Muscle of leg (tissue), 11 donors: ENCODE results near the gene IMMP2L. TPM values are rescaled to one million over a fixed set of nuclear protein-coding genes. Genes with fewer than 3 reads are reported as not detected.

Experiments
- DNase-seq: peaks from one replicate; pipeline ENCODE4 v3.0.0; 2013
- H3K27ac ChIP-seq: one replicate; pipeline ENCODE4 v1.5.1; 2013; ENCODE audit warnings: mild to moderate bottlenecking, low read length, control low read depth
- H3K27me3 ChIP-seq: one replicate; pipeline ENCODE4 v1.6.1; 2013; ENCODE audit warnings: low read length; ENCODE audit not compliant: control insufficient read depth, insufficient read depth
- H3K36me3 ChIP-seq: one replicate; pipeline ENCODE4 v1.6.1; 2013; ENCODE audit warnings: low read length; ENCODE audit not compliant: control insufficient read depth, insufficient read depth
- H3K4me1 ChIP-seq: one replicate; pipeline ENCODE4 v1.6.1; 2013; ENCODE audit warnings: low read length; ENCODE audit not compliant: control insufficient read depth, insufficient read depth
- H3K4me3 ChIP-seq: one replicate; pipeline ENCODE4 v1.5.1; 2013; ENCODE audit warnings: low read length, control low read depth
- H3K9me3 ChIP-seq: replicated peaks from 2 replicates; pipeline ENCODE4 v1.6.1; 2013; ENCODE audit warnings: low read depth, low read length; ENCODE audit not compliant: control insufficient read depth
- WGBS: methylation state at CpG from one replicate; pipeline ENCODE4 v1.1.5; 2013; ENCODE audit warnings: missing lambda C conversion rate; ENCODE audit not compliant: insufficient coverage; 5-methylcytosine and 5-hydroxymethylcytosine counted together
- polyA plus RNA-seq, 8 donors: library from polyadenylated mRNA; unstranded; fragments of 120-200 nt; gene quantifications; one replicate each; pipeline versions ENCODE4 v1.2.1 to v1.2.3, GENCODE V29; 2013; ENCODE audit warnings: inconsistent platforms in 1 of 8, low replicate concordance in 1 of 8; ENCODE audit not compliant: insufficient read length in 8 of 8, insufficient read depth in 1 of 8
- total RNA-seq: library from RNA; stranded (reverse); fragments of 120-200 nt; gene quantifications from one replicate; pipeline ENCODE4 v1.2.4, GENCODE V29; 2013

IMMP2L gene
- total and polyA plus RNA-seq, 9 donors: 15.0 to 20.4 (median 17.1) TPM

GRCh38 chr7:111530356-111530668 lies 32.0 kb downstream of the IMMP2L start:
- Histone ChIP-seq H3K36me3 (no peaks in the 10 kb centered on the region), H3K4me1 (peaks cover 5% of the 10 kb centered on the region)
- no peak for DNase-seq

GRCh38 chr7:111529507-111530355 lies 32.6 kb downstream of the IMMP2L start:
- H3K4me1 ChIP-seq: peaks cover 5% of the 10 kb centered on the region
- no peak for DNase-seq
- no peaks in the 10 kb centered on the region for H3K27me3 ChIP-seq
- H3K4me3 ChIP-seq: no peak overlapping the region
- no peaks in the 10 kb centered on the region for H3K36me3 ChIP-seq
- no CpG with 5 or more reads among the region's 1 CpG for WGBS
- H3K27ac ChIP-seq: no peak overlapping the region
- H3K9me3 ChIP-seq: no peaks in the 10 kb centered on the region

More at GRCh38 chr7:111530356-111530668, 32.0 kb downstream of the IMMP2L start:
- H3K9me3 ChIP-seq: no peaks in the 10 kb centered on the region
- H3K27me3 ChIP-seq: no peaks in the 10 kb centered on the region
- no peak overlapping the region for H3K4me3 ChIP-seq
- H3K27ac ChIP-seq: no peak overlapping the region

GRCh38 chr7:111528331-111528730 lies 34.0 kb downstream of the IMMP2L start:
- no peak overlapping the region for H3K4me3 ChIP-seq
- H3K36me3 ChIP-seq: no peaks in the 10 kb centered on the region
- no peaks in the 10 kb centered on the region for H3K9me3 ChIP-seq
- H3K4me1 ChIP-seq: peaks cover 5% of the 10 kb centered on the region
- H3K27me3 ChIP-seq: no peaks in the 10 kb centered on the region
- DNase-seq: no peak
- no CpG with 5 or more reads among the region's 1 CpG for WGBS
- no peak overlapping the region for H3K27ac ChIP-seq

- no CpG with 5 or more reads among the region's 2 CpGs for WGBS
- Histone ChIP-seq H3K9me3 (no peaks in the 10 kb centered on the region), H3K27ac (no peak overlapping the region), H3K4me1 (peaks cover under 1% of the 10 kb centered on the region), H3K36me3 (no peaks in the 10 kb centered on the region), H3K4me3 (no peak overlapping the region), H3K27me3 (no peaks in the 10 kb centered on the region)
- no peak for DNase-seq
Observed at GRCh38 chr7:111527545-111527944, 34.7 kb downstream of the IMMP2L start.

GRCh38 chr7:111525100-111525499 lies 37.2 kb downstream of the IMMP2L start:
- Histone ChIP-seq H3K9me3 (peaks cover 2% of the 10 kb centered on the region), H3K4me3 (no peak overlapping the region), H3K4me1 (no peaks in the 10 kb centered on the region), H3K36me3 (no peaks in the 10 kb centered on the region), H3K27me3 (no peaks in the 10 kb centered on the region), H3K27ac (no peak overlapping the region)
- WGBS: 100% methylated on average over 1 of the region's 1 CpG
- no peak for DNase-seq

- Histone ChIP-seq H3K27me3 (no peaks in the 10 kb centered on the region), H3K36me3 (no peaks in the 10 kb centered on the region), H3K4me3 (no peak overlapping the region), H3K27ac (no peak overlapping the region), H3K4me1 (no peaks in the 10 kb centered on the region), H3K9me3 (peaks cover 2% of the 10 kb centered on the region)
- no peak for DNase-seq
Observed at GRCh38 chr7:111521660-111522059, 40.6 kb downstream of the IMMP2L start.

GRCh38 chr7:111518264-111518663 lies 44.0 kb downstream of the IMMP2L start:
- peak; percentile 56 for DNase-seq
- Histone ChIP-seq H3K4me3 (no peak overlapping the region), H3K4me1 (no peaks in the 10 kb centered on the region), H3K27me3 (no peaks in the 10 kb centered on the region), H3K9me3 (peaks cover 2% of the 10 kb centered on the region), H3K27ac (no peak overlapping the region), H3K36me3 (no peaks in the 10 kb centered on the region)
- no CpG with 5 or more reads among the region's 2 CpGs for WGBS

- no peaks in the 10 kb centered on the region for H3K4me1 ChIP-seq
- H3K27me3 ChIP-seq: no peaks in the 10 kb centered on the region
- H3K36me3 ChIP-seq: no peaks in the 10 kb centered on the region
- no peak overlapping the region for H3K27ac ChIP-seq
- DNase-seq: no peak
- H3K4me3 ChIP-seq: no peak overlapping the region
- no CpG with 5 or more reads among the region's 4 CpGs for WGBS
- H3K9me3 ChIP-seq: peaks cover 2% of the 10 kb centered on the region
Observed at GRCh38 chr7:111517549-111517951, 44.7 kb downstream of the IMMP2L start.

- no peak for DNase-seq
- no peaks in the 10 kb centered on the region for H3K36me3 ChIP-seq
- H3K27ac ChIP-seq: no peak overlapping the region
- H3K4me1 ChIP-seq: no peaks in the 10 kb centered on the region
- H3K27me3 ChIP-seq: no peaks in the 10 kb centered on the region
- H3K4me3 ChIP-seq: no peak overlapping the region
- WGBS: 20% methylated on average over 2 of the region's 4 CpGs
- no peaks in the 10 kb centered on the region for H3K9me3 ChIP-seq
Observed at GRCh38 chr7:111516612-111517011, 45.7 kb downstream of the IMMP2L start.

- no peak for DNase-seq
- H3K27ac ChIP-seq: no peak overlapping the region
- WGBS: no CpG with 5 or more reads among the region's 1 CpG
- H3K4me3 ChIP-seq: no peak overlapping the region
- H3K36me3 ChIP-seq: no peaks in the 10 kb centered on the region
- H3K9me3 ChIP-seq: no peaks in the 10 kb centered on the region
- no peaks in the 10 kb centered on the region for H3K27me3 ChIP-seq
- no peaks in the 10 kb centered on the region for H3K4me1 ChIP-seq
Observed at GRCh38 chr7:111513566-111513965, 48.7 kb downstream of the IMMP2L start.

- no peak overlapping the region for H3K27ac ChIP-seq
- no peaks in the 10 kb centered on the region for H3K27me3 ChIP-seq
- no peaks in the 10 kb centered on the region for H3K9me3 ChIP-seq
- DNase-seq: no peak
- WGBS: 100% methylated on average over 1 of the region's 4 CpGs
- H3K4me1 ChIP-seq: no peaks in the 10 kb centered on the region
- H3K36me3 ChIP-seq: no peaks in the 10 kb centered on the region
- no peak overlapping the region for H3K4me3 ChIP-seq
Observed at GRCh38 chr7:111511845-111512244, 50.4 kb downstream of the IMMP2L start.
